GM19025 (cell line): ENCODE data around the gene IL1R2.

Experiments
- ATAC-seq: cut with Tn5 transposase; IDR thresholded peaks from one replicate; pipeline ENCODE4 v1.9.1; 2021; ENCODE audit warnings: mild to moderate bottlenecking, low read depth, moderate library complexity; ENCODE audit not compliant: unreplicated experiment

Gene IL1R2

GRCh38 chr2:102072741-102073140 lies 81.0 kb downstream of the IL1R2 start:
- ATAC-seq: no peak

DNA sequence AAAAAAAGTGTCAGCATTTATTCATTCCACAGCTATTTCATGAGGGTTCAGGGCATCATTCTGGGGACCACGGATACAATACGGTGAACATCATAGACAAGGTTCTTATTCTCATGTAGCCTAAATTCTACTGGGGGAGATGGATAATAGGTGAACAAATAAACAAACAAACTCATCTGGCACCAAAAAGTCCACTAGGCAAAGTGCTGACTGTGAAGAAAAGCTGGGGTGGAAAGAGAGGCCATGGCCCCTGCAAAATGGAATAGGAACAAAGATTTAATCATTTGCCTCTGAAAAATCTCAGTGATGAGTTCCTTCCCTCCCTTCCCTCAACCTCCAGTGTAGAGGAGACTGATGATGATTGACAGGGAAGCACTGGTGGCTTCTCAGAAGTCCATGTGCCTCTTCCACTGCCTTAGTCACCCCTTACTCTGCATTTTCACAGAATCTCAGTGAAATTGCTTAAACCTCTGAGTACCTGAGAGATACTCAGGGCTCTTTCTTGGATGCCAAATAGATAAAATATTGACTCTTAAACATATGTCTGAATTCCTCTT lies 81.5 kb downstream of the IL1R2 start:
- no peak for ATAC-seq

DNA sequence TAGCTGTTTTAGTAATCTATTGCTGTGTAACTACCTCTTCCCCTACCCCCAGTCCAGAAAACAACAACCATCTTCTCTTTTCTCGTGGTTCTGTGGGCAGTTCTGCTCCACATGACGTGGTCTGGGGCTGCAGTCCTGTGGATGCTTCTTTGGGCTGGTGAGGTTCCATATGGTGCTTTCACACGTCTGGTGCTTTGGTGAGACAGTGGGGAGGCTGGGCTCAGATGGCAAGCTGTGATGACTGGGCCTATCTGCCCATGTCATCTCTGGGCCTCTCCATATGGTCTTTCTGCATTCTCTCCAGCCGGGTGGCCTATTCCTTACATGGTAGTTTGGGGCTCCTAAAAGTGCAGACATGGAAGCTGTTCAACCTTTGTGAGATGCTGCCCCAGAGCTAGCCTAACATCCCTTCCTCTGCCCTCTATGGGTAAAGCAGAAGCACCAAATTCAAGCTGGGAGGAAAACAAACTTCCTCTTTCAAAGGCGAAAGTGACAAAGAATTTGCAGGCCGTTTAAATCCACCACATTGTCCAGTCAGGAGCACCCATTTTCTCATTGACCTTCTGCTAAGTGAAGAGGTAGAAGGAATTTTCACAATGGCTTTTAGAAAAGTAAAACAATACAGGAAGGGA lies 82.5 kb downstream of the IL1R2 start:
- ATAC-seq: no peak

- no peak for ATAC-seq
Measured at GRCh38 chr2:102075479-102075878, 83.7 kb downstream of the IL1R2 start.

DNA sequence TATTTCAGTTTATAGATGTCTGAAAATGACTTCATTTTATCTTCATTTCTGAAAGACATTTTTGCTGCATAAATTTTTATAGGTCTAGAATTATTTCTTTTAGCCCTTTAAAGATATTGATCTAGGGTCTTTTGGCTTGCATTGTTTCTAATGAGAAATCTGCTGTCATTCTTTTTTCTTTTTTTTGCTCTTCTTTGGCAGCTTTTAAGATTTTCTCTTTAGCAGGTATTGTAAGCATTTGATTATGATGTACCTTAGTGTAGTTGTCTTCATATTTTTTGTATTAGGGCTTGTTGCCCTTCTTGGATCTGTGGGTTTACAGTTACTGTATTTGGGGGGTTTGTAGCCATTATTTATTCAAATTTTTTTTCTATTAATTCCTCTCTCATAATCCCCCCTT lies 84.8 kb downstream of the IL1R2 start:
- ATAC-seq: no peak
